ENCODE results near the gene ATXN10.
"Not testable (repeated sequence)": the region's sequence is repeated elsewhere in the genome, so short reads cannot be mapped to it uniquely, and the experiment has no call there.

The ATXN10 gene, protein sequence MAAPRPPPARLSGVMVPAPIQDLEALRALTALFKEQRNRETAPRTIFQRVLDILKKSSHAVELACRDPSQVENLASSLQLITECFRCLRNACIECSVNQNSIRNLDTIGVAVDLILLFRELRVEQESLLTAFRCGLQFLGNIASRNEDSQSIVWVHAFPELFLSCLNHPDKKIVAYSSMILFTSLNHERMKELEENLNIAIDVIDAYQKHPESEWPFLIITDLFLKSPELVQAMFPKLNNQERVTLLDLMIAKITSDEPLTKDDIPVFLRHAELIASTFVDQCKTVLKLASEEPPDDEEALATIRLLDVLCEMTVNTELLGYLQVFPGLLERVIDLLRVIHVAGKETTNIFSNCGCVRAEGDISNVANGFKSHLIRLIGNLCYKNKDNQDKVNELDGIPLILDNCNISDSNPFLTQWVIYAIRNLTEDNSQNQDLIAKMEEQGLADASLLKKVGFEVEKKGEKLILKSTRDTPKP

GRCh38 chr22:45671783-45672563, at the start of gene ATXN10:
ATXN10 (plus strand) TSS chr22:45671834; CDS start chr22:45672064, 230 bp downstream.
- peak; percentile 43 to 76 for DNase-seq (ENCODE audit: low read depth in 1 of 2, low spot score in 1 of 2)
- in situ Hi-C loops (cut with HindIII; ENCODE audit: low pct_unique_long_range_greater_than_20kb, low sequenced_read_pairs) = no loop called here
- no peak for TF ChIP-seq JUND (IDR thresholded peaks at IDR 0.05; ENCODE audit: low read depth)

DNA sequence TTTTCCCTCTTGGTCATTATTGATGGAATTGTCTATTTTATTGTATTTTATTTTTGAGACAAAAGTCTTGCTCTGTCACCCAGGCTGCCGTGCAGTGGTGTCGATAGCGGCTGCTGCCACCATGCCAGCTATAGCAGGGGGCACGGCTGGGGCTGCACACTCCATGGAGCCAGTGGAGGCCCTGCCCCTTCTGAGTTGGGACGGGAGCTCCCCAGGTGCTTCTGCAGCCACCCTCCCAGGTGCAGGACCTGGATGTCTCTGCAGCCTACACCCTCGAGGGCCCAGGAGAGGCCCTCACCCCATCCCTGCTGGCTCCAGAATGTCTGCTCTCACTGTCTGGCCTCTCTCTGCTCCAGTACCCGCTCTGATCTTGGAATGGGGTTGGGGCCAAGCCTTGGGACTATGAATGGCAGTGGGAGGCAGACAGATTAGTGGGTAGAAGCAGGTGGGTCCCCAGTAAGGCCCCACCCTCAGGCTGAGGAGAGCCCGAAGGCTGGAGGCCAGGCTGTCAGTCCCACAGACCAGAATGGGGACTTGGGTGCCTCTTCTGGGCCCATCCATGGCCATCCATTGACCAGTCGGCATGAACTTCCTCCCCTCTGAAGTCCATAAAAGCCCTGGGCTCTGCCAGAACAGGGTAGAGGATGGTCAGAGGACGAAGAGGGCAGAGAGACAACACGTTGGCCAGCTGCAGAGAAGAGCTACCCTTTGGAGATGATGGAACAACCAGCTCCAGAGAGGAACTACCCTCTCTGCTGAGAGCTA, 49.6 kb upstream of the ATXN10 start:
- in situ Hi-C loops (cut with HindIII; ENCODE audit: low pct_unique_long_range_greater_than_20kb, low sequenced_read_pairs) = no loop called here
- no peak for DNase-seq (ENCODE audit: low read depth in 1 of 2, low spot score in 1 of 2)
- no peak for TF ChIP-seq JUND (IDR thresholded peaks at IDR 0.05; ENCODE audit: low read depth)

- in situ Hi-C loops (cut with HindIII; ENCODE audit: low pct_unique_long_range_greater_than_20kb, low sequenced_read_pairs); DNase-seq (ENCODE audit: low read depth in 1 of 2, low spot score in 1 of 2): not testable (repeated sequence)
These were observed 48.0 kb upstream of the ATXN10 start for GRCh38 chr22:45623464-45624145.

- DNase-seq (ENCODE audit: low read depth in 1 of 2, low spot score in 1 of 2) = no peak
- in situ Hi-C loops (cut with HindIII; ENCODE audit: low pct_unique_long_range_greater_than_20kb, low sequenced_read_pairs) = no loop called here
- no peak for TF ChIP-seq JUND (IDR thresholded peaks at IDR 0.05; ENCODE audit: low read depth)
These were observed 45.4 kb upstream of the ATXN10 start for GRCh38 chr22:45626198-45626651.

DNA sequence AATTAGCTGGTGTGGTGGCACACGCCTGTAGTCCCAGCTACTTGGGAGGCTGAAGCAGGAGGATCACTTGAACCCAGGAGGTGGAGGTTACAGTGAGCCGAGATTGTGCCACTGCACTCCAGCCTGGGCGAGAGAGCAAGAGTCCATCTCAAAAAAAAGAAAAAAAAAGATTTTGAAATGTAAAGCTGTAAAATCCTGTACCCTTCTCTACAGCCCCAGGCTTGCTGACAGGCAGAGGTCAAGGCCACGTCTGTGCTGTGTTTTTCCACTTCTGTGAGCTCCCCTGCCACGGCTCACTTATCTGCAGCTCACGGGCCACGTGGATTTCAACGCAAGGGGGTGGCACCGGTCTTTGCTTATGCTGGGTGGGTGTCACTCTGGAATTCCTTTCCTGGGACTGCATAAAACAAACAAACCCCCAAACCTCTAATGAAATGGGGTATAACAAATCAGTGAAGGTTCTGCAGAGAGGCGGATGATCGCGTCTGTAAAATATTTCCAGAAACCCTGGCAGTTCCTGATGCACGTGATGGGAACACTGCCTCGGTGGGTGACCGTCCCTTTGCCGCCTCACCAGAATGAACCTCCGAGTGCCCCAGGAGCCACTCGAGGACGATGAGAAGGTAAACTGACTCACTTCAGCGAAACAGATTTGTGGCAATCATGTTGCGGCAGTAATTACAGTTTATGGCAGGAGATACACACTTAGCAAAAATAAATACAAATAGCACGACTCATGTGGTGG, 44.0 kb upstream of the ATXN10 start:
- no peak for DNase-seq (ENCODE audit: low read depth in 1 of 2, low spot score in 1 of 2)
- TF ChIP-seq JUND (IDR thresholded peaks at IDR 0.05; ENCODE audit: low read depth) = no peak
- in situ Hi-C loops (cut with HindIII; ENCODE audit: low pct_unique_long_range_greater_than_20kb, low sequenced_read_pairs) = no loop called here

DNA sequence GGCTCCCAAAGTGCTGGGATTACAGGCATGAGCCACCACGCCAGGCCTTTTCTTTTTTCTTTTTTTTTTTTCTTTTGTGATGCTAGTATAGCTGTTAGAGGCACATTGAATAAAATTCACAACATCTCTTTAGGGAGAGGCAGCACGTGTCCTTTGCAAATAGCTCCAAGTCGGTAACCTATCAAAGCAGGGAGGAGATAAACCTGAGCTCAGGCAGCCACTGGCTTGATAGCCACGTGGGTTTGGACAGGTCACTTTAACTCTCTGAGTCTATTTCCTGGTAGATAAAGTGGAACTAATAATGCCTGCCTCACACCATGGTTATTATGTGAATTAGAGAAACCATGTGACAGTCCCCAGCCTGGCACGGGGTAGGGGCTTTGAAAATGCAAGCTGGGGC, 43.1 kb upstream of the ATXN10 start:
- in situ Hi-C loops (cut with HindIII; ENCODE audit: low pct_unique_long_range_greater_than_20kb, low sequenced_read_pairs) = no loop called here
- no peak for TF ChIP-seq JUND (IDR thresholded peaks at IDR 0.05; ENCODE audit: low read depth)
- DNase-seq (ENCODE audit: low read depth in 1 of 2, low spot score in 1 of 2) = no peak

- in situ Hi-C loops (cut with HindIII; ENCODE audit: low pct_unique_long_range_greater_than_20kb, low sequenced_read_pairs) = no loop called here
- TF ChIP-seq JUND (IDR thresholded peaks at IDR 0.05; ENCODE audit: low read depth) = no peak
- no peak for DNase-seq (ENCODE audit: low read depth in 1 of 2, low spot score in 1 of 2)
These were observed 42.1 kb upstream of the ATXN10 start for GRCh38 chr22:45629469-45630089.

DNA sequence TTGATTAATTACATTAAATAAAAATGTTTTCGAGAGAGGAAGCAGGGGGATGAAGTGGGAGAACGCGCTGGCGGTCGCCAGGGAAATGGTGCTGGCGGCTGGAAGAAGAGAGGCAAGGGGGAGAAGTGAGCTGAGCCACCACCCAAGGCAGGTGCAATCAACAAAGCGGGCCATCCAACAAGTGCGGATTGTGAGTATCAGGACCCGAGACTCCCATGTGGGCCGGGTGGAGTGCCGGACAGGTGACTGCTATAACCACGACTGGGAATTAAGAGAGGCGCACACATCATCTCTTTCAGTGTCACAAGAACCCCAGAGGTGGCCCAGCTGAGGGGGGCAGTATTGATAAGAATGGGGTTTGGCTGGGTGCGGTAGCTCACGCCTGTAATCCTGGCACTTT, 41.2 kb upstream of the ATXN10 start:
- no peak for DNase-seq (ENCODE audit: low read depth in 1 of 2, low spot score in 1 of 2)
- TF ChIP-seq JUND (IDR thresholded peaks at IDR 0.05; ENCODE audit: low read depth) = no peak
- in situ Hi-C loops (cut with HindIII; ENCODE audit: low pct_unique_long_range_greater_than_20kb, low sequenced_read_pairs) = no loop called here

GRCh38 chr22:45631140-45631840, 40.3 kb upstream of the ATXN10 start:
- TF ChIP-seq JUND (IDR thresholded peaks at IDR 0.05; ENCODE audit: low read depth) = no peak
- in situ Hi-C loops (cut with HindIII; ENCODE audit: low pct_unique_long_range_greater_than_20kb, low sequenced_read_pairs) = no loop called here

GRCh38 chr22:45631841-45632238, 39.8 kb upstream of the ATXN10 start:
- in situ Hi-C loops (cut with HindIII; ENCODE audit: low pct_unique_long_range_greater_than_20kb, low sequenced_read_pairs) = no loop called here
- TF ChIP-seq JUND (IDR thresholded peaks at IDR 0.05; ENCODE audit: low read depth) = no peak

More at GRCh38 chr22:45631140-45631840, 40.3 kb upstream of the ATXN10 start:
- no peak for DNase-seq (ENCODE audit: low read depth in 1 of 2, low spot score in 1 of 2)

More at GRCh38 chr22:45631841-45632238, 39.8 kb upstream of the ATXN10 start:
- DNase-seq (ENCODE audit: low read depth in 1 of 2, low spot score in 1 of 2) = no peak
